Gastrocnemius medialis (tissue), 4 donors: ENCODE data around the gene EMILIN2. TPM values are rescaled to one million over a fixed set of nuclear protein-coding genes. Genes with fewer than 3 reads are reported as not detected.

Source experiments
- ATAC-seq, 2 donors: fragments of 150-250 bp; one replicate each; pipeline ENCODE4 v1.9.1; 2016
- DNase-seq, 2 donors: peaks; one replicate each; pipeline ENCODE4 v3.0.0-alpha.2; 2019
- H3K27ac ChIP-seq, 4 donors: fragments of 200-600 bp; sonication (generic); 1 replicate in 1 of 4; 2 replicates in 3 of 4; pipeline ENCODE4 v1.5.1; 2016 to 2018; ENCODE audit warnings: mild to moderate bottlenecking in 2 of 4, moderate library complexity in 1 of 4
- H3K27me3 ChIP-seq, 3 donors: fragments of 200-600 bp; sonication (generic) in 2 of 3; 1 replicate in 1 of 3; 2 replicates in 2 of 3; pipeline versions ENCODE4 v1.5.1 to v1.6.0; 2016 to 2019; ENCODE audit warnings: mild to moderate bottlenecking in 1 of 3, moderate library complexity in 1 of 3
- H3K36me3 ChIP-seq, 2 donors: fragments of 200-600 bp; sonication (generic) in 1 of 2; one replicate each; pipeline ENCODE4 v1.5.1; 2017 to 2018
- H3K4me1 ChIP-seq, 2 donors: fragments of 200-600 bp; sonication (generic) in 1 of 2; one replicate each; pipeline ENCODE4 v1.5.1; 2016 to 2017; ENCODE audit warnings: mild to moderate bottlenecking in 2 of 2
- H3K4me3 ChIP-seq, 4 donors: fragments of 200-600 bp; sonication (generic) in 3 of 4; 1 replicate in 1 of 4; 2 replicates in 3 of 4; pipeline ENCODE4 v1.5.1; 2016 to 2019; ENCODE audit warnings: mild to moderate bottlenecking in 2 of 4
- H3K9me3 ChIP-seq, 3 donors: fragments of 200-600 bp; sonication (generic) in 2 of 3; 1 replicate in 1 of 3; 2 replicates in 2 of 3; pipeline ENCODE4 v1.5.1; 2016 to 2019
- POLR2A ChIP-seq, 2 donors: fragments of 450-650 bp; IDR thresholded peaks; one replicate each; pipeline ENCODE4 v1.6.1; 2017; ENCODE audit warnings: antibody characterized with exemption in 2 of 2, mild to moderate bottlenecking in 2 of 2, moderate library complexity in 2 of 2
- in situ Hi-C, 4 donors: fragments of 200-750 bp; cut with MboI; loops; one replicate each; pipeline versions ENCODE4 v1.15.0 to v1.8.0; 2017; ENCODE audit warnings: low sequenced_read_pairs in 4 of 4
- intact Hi-C: fragments of 100-400 bp; cut with DNase I; formaldehyde crosslinking; loops from one replicate; pipeline ENCODE4 v1.15.1; 2023; ENCODE audit warnings: low total_unique reads
- total RNA-seq, 4 donors: library from RNA; depleted of rRNA; stranded (reverse); fragments of >200 nt; gene quantifications; one replicate each; pipeline versions ENCODE4 v1.1.0 to v1.2.3, GENCODE V29; 2016
- TF ChIP-seq, protein P1 (sequence below), 5 experiments: fragments of 450-650 bp in 3 of 5; fragments of 200-600 bp in 2 of 5; sonication (generic) in 2 of 5; IDR thresholded peaks in 4 of 5; conservative IDR thresholded peaks in 1 of 5; 1 replicate in 4 of 5; 2 replicates in 1 of 5; pipeline ENCODE4 v1.5.1; 2016 to 2019; ENCODE audit warnings: antibody characterized with exemption in 5 of 5, mild to moderate bottlenecking in 3 of 5, moderate library complexity in 3 of 5

The EMILIN2 gene
- total RNA-seq, 4 donors from 2014 or later, result 1.9 to 10.5 (median 5.6) TPM

DNA sequence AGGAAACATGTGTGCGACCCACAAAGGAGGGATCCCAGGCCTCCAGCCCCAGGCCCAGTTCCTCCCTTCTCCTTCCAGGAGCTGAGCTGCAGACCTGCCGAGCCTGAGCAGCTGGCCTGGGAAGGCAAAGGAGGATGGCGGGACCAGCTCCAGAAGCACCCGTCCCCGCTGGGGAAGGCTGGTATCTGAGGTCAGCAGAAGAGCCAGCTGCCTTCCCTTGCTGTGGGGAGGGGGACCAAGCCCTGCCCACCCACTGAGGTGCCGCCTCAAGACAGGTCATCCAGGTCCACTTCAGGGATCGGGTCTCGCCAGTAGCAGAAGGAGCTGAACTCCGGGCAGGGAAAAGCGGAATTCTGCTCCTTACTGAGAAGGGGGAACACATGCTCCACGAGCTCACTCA lies 73.2 kb downstream of the EMILIN2 start:
- no peaks in the 10 kb centered on the region for H3K4me1 ChIP-seq
- H3K27me3 ChIP-seq, result no peaks in the 10 kb centered on the region
- ATAC-seq (no peak), DNase-seq (no peak)
- H3K9me3 ChIP-seq, result no peaks in the 10 kb centered on the region
- in situ Hi-C loops (no loop called here), intact Hi-C loops (no loop called here)
- no peak overlapping the region for H3K27ac ChIP-seq
- no peak for TF ChIP-seq POLR2A (IDR thresholded peaks at IDR 0.05)
- TF ChIP-seq, protein P1, sequence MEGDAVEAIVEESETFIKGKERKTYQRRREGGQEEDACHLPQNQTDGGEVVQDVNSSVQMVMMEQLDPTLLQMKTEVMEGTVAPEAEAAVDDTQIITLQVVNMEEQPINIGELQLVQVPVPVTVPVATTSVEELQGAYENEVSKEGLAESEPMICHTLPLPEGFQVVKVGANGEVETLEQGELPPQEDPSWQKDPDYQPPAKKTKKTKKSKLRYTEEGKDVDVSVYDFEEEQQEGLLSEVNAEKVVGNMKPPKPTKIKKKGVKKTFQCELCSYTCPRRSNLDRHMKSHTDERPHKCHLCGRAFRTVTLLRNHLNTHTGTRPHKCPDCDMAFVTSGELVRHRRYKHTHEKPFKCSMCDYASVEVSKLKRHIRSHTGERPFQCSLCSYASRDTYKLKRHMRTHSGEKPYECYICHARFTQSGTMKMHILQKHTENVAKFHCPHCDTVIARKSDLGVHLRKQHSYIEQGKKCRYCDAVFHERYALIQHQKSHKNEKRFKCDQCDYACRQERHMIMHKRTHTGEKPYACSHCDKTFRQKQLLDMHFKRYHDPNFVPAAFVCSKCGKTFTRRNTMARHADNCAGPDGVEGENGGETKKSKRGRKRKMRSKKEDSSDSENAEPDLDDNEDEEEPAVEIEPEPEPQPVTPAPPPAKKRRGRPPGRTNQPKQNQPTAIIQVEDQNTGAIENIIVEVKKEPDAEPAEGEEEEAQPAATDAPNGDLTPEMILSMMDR (IDR thresholded peaks at IDR 0.05 in 4 of 5, conservative IDR thresholded peaks at IDR 0.05 in 1 of 5), result no peak
- peaks cover 0 to 41% of the 10 kb centered on the region in 2 donors for H3K36me3 ChIP-seq
- H3K4me3 ChIP-seq, result no peak overlapping the region

DNA sequence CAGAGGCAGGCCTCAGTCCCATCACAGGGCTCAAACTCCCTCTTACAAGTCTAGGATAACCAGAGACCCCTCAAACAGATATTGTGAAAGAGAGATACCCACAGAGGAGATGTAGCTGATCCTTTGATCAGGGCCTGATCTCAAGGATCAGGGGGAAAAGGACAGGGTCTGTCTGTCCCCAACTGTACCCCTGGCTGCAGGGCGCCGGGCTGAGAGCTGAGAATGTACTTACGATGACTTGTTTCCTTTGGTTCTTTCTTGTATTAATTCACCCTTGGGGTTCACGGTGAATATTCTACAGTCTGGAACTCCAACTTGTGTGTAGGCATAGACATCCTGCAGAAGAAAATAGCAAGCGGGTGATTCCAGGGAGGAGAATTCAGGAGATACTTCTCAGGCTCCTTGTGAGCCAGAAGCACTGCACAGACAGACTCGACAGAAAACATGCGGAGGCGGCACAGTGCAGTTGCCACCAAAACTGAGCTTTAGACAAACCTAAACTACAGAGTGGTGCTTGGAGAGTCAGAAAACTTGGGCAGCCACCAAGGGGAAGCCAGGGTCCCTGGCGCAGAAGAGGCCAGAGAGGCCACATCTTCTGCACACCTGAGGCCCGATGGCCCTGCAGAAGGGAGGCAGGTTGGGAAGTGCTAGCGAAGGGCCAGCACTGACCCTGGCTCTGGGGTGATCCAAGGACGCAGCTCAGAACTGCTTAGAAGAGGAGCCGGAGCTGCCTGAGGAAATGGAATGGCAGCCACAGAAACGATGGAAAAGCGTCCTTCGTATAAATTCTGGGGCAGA lies 73.9 kb downstream of the EMILIN2 start:
- DNase-seq, result no peak
- H3K4me3 ChIP-seq, result no peak overlapping the region
- intact Hi-C loops (no loop called here), in situ Hi-C loops (no loop called here)
- H3K27me3 ChIP-seq, result no peaks in the 10 kb centered on the region
- no peaks in the 10 kb centered on the region for H3K4me1 ChIP-seq
- H3K9me3 ChIP-seq, result no peaks in the 10 kb centered on the region
- H3K36me3 ChIP-seq, result peaks cover 0 to 45% of the 10 kb centered on the region in 2 donors
- ATAC-seq, result no peak
- TF ChIP-seq, protein P1 (IDR thresholded peaks at IDR 0.05 in 4 of 5, conservative IDR thresholded peaks at IDR 0.05 in 1 of 5), result no peak
- TF ChIP-seq POLR2A (IDR thresholded peaks at IDR 0.05), result no peak
- H3K27ac ChIP-seq, result no peak overlapping the region

DNA sequence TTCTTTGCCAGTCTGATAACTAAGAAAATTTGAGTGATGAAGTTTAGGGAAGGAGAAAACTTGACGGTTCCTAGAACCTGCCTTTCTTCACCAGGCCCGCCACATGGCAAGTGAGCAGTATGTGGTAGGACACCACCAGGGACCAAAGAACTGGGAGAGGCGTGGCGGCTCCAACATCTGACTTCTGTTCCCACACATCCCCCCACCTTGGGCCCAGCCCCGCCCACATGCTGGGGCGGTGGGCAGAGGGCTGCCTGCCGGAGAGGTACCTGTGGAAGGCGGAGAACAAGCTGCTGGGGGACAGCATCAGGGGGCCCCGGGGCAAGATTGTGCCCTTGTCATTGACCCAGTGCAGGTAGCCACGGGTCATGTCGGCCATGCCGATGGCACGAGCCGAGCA lies 75.0 kb downstream of the EMILIN2 start:
- Histone ChIP-seq H3K36me3 (peaks cover 0 to 49% of the 10 kb centered on the region in 2 donors), H3K27me3 (no peaks in the 10 kb centered on the region), H3K4me3 (no peak overlapping the region), H3K4me1 (no peaks in the 10 kb centered on the region), H3K27ac (no peak overlapping the region), H3K9me3 (no peaks in the 10 kb centered on the region)
- in situ Hi-C loops, result no loop called here
- intact Hi-C loops, result no loop called here
- ATAC-seq (no peak), DNase-seq (no peak)
- TF ChIP-seq, protein P1 (IDR thresholded peaks at IDR 0.05 in 4 of 5, conservative IDR thresholded peaks at IDR 0.05 in 1 of 5), result no peak
- TF ChIP-seq POLR2A (IDR thresholded peaks at IDR 0.05), result no peak

DNA sequence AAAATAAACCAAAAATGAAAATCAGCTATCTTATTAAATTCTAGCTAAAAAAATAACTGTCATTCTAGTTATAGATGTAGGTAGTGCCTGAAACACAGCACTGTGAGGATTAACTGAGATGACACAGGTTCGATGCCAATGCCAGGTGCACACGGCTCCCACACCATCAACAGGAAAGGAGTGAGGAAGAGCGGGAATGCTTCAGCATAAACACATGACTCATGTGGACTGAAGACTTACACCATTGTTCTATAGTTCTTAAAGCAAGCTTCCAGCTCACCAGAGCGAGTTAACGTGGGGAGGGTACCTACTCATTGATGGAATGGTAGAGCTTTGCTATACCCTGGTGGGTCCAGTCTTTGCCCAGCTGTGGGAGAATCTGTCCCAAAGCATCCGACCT lies 76.7 kb downstream of the EMILIN2 start:
- ATAC-seq, result no peak
- Histone ChIP-seq H3K36me3 (peaks cover 0 to 49% of the 10 kb centered on the region in 2 donors), H3K27ac (no peak overlapping the region), H3K27me3 (no peaks in the 10 kb centered on the region), H3K9me3 (no peaks in the 10 kb centered on the region), H3K4me3 (no peak overlapping the region), H3K4me1 (no peaks in the 10 kb centered on the region)
- intact Hi-C loops (no loop called here), in situ Hi-C loops (no loop called here)
- DNase-seq, result no peak
- TF ChIP-seq POLR2A (IDR thresholded peaks at IDR 0.05), result no peak
- TF ChIP-seq, protein P1 (IDR thresholded peaks at IDR 0.05 in 4 of 5, conservative IDR thresholded peaks at IDR 0.05 in 1 of 5), result no peak
